ENCODE results near the gene PANK2. TPM values are rescaled to one million over a fixed set of nuclear protein-coding genes. Genes with fewer than 3 reads are reported as not detected.
A peak's percentile ranks its signal among the peaks of the same experiment; 100 is the strongest.

Gene PANK2
- total RNA-seq, 1 donor from 2014 or later: 59.3 TPM

DNA sequence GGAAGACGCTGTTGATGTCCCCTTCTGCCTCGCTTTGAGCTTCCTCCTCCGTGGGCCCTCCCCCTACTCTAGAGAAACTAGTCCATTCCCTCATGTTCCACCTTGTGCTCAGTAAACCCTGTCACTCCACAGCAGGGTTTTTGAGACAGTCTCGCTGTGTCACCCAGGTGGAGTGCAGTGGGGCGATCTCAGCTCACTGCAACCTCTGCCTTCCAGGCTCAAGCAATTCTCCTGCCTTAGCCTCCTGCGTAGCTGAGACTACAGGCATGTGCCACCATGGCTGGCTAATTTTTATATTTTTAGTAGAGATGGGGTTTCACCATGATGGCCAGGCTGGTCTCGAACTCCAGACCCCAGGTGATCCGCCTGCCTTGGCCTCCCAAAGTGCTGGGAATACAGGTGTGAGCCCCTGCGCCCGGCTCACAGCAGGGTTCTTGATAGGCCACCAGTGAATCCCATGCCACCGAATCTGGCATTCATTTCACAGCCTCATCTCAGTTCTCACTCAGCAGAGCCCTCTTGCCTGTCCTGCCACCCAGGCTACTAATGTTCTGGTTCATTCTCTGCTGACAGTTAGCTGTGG is 36.0 kb downstream of the PANK2 start:
- Mint-ChIP-seq H3K27me3 (ENCODE audit: low read depth, unreplicated experiment) (no peaks in the 10 kb centered on the region), H3K36me3 (ENCODE audit: low read depth, unreplicated experiment) (peaks cover 20% of the 10 kb centered on the region), H3K27ac (ENCODE audit: unreplicated experiment) (no peak overlapping the region), H3K4me3 (ENCODE audit: unreplicated experiment) (no peak overlapping the region), H3K4me1 (ENCODE audit: low read depth, unreplicated experiment) (peaks cover 54% of the 10 kb centered on the region), H3K9me3 (ENCODE audit: unreplicated experiment) (no peaks in the 10 kb centered on the region)
- peaks cover 12% of the 10 kb centered on the region for H3K4me1 ChIP-seq (ENCODE audit: insufficient read depth, low read length)
- H3K36me3 ChIP-seq (ENCODE audit: insufficient read depth, low read length): peaks cover 23% of the 10 kb centered on the region
- no peak for FAIRE-seq
- no peaks in the 10 kb centered on the region for H3K9me3 ChIP-seq (ENCODE audit: insufficient read depth, low read depth, low read length)
- peaks cover 47% of the 10 kb centered on the region for H3K79me2 ChIP-seq (ENCODE audit: insufficient read depth, low read length)
- H3K27ac ChIP-seq (ENCODE audit: low read depth, low read length): no peak overlapping the region
- H3K9ac ChIP-seq (ENCODE audit: low read length): no peak overlapping the region
- DNase-seq (ENCODE audit: low read depth): no peak
- TF ChIP-seq CTCF (IDR thresholded peaks at IDR 0.05; ENCODE audit: insufficient read depth, low read depth, low read length): no peak
- no peak for TF ChIP-seq EZH2 (IDR thresholded peaks at IDR 0.05; ENCODE audit: insufficient read depth, low read length)
- H3K27me3 ChIP-seq (ENCODE audit: insufficient read depth, low read length): no peaks in the 10 kb centered on the region
- no peak overlapping the region for H3K4me2 ChIP-seq (ENCODE audit: low read length)
- no peak overlapping the region for H2AFZ ChIP-seq (ENCODE audit: low read depth, low read length)
- no peak overlapping the region for H3K4me3 ChIP-seq (ENCODE audit: insufficient read depth, low read depth, low read length)
- H4K20me1 ChIP-seq (ENCODE audit: insufficient read depth, low read length): peaks cover 82% of the 10 kb centered on the region

- Histone ChIP-seq H2AFZ (ENCODE audit: low read depth, low read length) (no peak overlapping the region), H3K36me3 (ENCODE audit: insufficient read depth, low read length) (peaks cover 21% of the 10 kb centered on the region), H3K9ac (ENCODE audit: low read length) (no peak overlapping the region), H3K4me2 (ENCODE audit: low read length) (no peak overlapping the region), H3K4me1 (ENCODE audit: insufficient read depth, low read length) (peaks cover 12% of the 10 kb centered on the region), H3K27me3 (ENCODE audit: insufficient read depth, low read length) (no peaks in the 10 kb centered on the region), H3K9me3 (ENCODE audit: insufficient read depth, low read depth, low read length) (no peaks in the 10 kb centered on the region), H3K27ac (ENCODE audit: low read depth, low read length) (no peak overlapping the region), H3K79me2 (ENCODE audit: insufficient read depth, low read length) (peaks cover 42% of the 10 kb centered on the region), H3K4me3 (ENCODE audit: insufficient read depth, low read depth, low read length) (no peak overlapping the region), H4K20me1 (ENCODE audit: insufficient read depth, low read length) (peaks cover 74% of the 10 kb centered on the region)
- no peaks in the 10 kb centered on the region for H3K27me3 Mint-ChIP-seq (ENCODE audit: low read depth, unreplicated experiment)
- FAIRE-seq (no peak), DNase-seq (ENCODE audit: low read depth) (no peak)
- peaks cover 54% of the 10 kb centered on the region for H3K4me1 Mint-ChIP-seq (ENCODE audit: low read depth, unreplicated experiment)
- H3K4me3 Mint-ChIP-seq (ENCODE audit: unreplicated experiment): no peak overlapping the region
- H3K36me3 Mint-ChIP-seq (ENCODE audit: low read depth, unreplicated experiment): peaks cover 19% of the 10 kb centered on the region
- TF ChIP-seq EZH2 (IDR thresholded peaks at IDR 0.05; ENCODE audit: insufficient read depth, low read length): no peak
- no peak for TF ChIP-seq CTCF (IDR thresholded peaks at IDR 0.05; ENCODE audit: insufficient read depth, low read depth, low read length)
- H3K27ac Mint-ChIP-seq (ENCODE audit: unreplicated experiment): peak overlapping the region; percentile 83
- no peaks in the 10 kb centered on the region for H3K9me3 Mint-ChIP-seq (ENCODE audit: unreplicated experiment)
Observed at GRCh38 chr20:3925899-3926638, 36.9 kb downstream of the PANK2 start.
